Mucosa of rectum (tissue), 2 donors: Measurements from ENCODE around the gene RRP8.
A peak's percentile ranks its signal among the peaks of the same experiment; 100 is the strongest.

Source experiments
- H3K27ac ChIP-seq, 2 donors: one replicate each; pipeline ENCODE4 v1.7.0; 2013; ENCODE audit warnings: inconsistent platforms in 2 of 2, low read depth in 2 of 2, low read length in 2 of 2
- H3K27me3 ChIP-seq, 2 donors: one replicate each; pipeline ENCODE4 v1.7.0; 2013; ENCODE audit warnings: low read length in 2 of 2; ENCODE audit not compliant: control insufficient read depth in 2 of 2, insufficient read depth in 2 of 2
- H3K36me3 ChIP-seq, 2 donors: one replicate each; pipeline ENCODE4 v1.7.0; 2013; ENCODE audit warnings: low read length in 2 of 2; ENCODE audit not compliant: control insufficient read depth in 2 of 2, insufficient read depth in 2 of 2
- H3K4me1 ChIP-seq, 2 donors: one replicate each; pipeline ENCODE4 v1.7.0; 2013; ENCODE audit warnings: low read length in 2 of 2, mild to moderate bottlenecking in 1 of 2; ENCODE audit not compliant: control insufficient read depth in 2 of 2, insufficient read depth in 2 of 2
- H3K4me3 ChIP-seq, 2 donors: one replicate each; pipeline ENCODE4 v1.7.0; 2013; ENCODE audit warnings: low read length in 2 of 2
- H3K9ac ChIP-seq, 2 donors: one replicate each; pipeline ENCODE4 v1.7.0; 2013; ENCODE audit warnings: low read length in 2 of 2, low read depth in 1 of 2, mild to moderate bottlenecking in 1 of 2
- H3K9me3 ChIP-seq, 2 donors: one replicate each; pipeline ENCODE4 v1.7.0; 2013; ENCODE audit warnings: low read length in 2 of 2; ENCODE audit not compliant: control insufficient read depth in 2 of 2
- donor health status: healthy.
- donor health status: Normal muscosa, but diverticular disease.

The RRP8 gene

GRCh38 chr11:6609502-6610015 lies 6.1 kb upstream of the RRP8 start:
- no peaks in the 10 kb centered on the region for H3K9me3 ChIP-seq
- no peak overlapping the region for H3K4me3 ChIP-seq
- peak overlapping the region in 1 of 2 donors; percentile 34 for H3K27ac ChIP-seq
- H3K9ac ChIP-seq = no peak overlapping the region
- H3K36me3 ChIP-seq = peaks cover 28 to 40% of the 10 kb centered on the region in 2 donors
- H3K27me3 ChIP-seq = no peaks in the 10 kb centered on the region
- peaks cover 53 to 54% of the 10 kb centered on the region in 2 donors for H3K4me1 ChIP-seq

GRCh38 chr11:6608726-6609501 lies 5.5 kb upstream of the RRP8 start:
- Histone ChIP-seq H3K36me3 (peaks cover 28 to 35% of the 10 kb centered on the region in 2 donors), H3K9me3 (no peaks in the 10 kb centered on the region), H3K27me3 (no peaks in the 10 kb centered on the region), H3K4me1 (peaks cover 55 to 56% of the 10 kb centered on the region in 2 donors), H3K27ac (peak overlapping the region in 1 of 2 donors; percentile 88), H3K4me3 (no peak overlapping the region), H3K9ac (no peak overlapping the region)

- Histone ChIP-seq H3K4me1 (peaks cover 46 to 51% of the 10 kb centered on the region in 2 donors), H3K4me3 (no peak overlapping the region), H3K9me3 (no peaks in the 10 kb centered on the region), H3K9ac (no peak overlapping the region), H3K27ac (peak overlapping the region; percentile 83 to 88), H3K27me3 (no peaks in the 10 kb centered on the region), H3K36me3 (peaks cover 28 to 35% of the 10 kb centered on the region in 2 donors)
These were observed 4.6 kb upstream of the RRP8 start for GRCh38 chr11:6608011-6608410.

- H3K27me3 ChIP-seq = no peaks in the 10 kb centered on the region
These were observed 3.9 kb upstream of the RRP8 start for GRCh38 chr11:6607190-6607795.

GRCh38 chr11:6606471-6607189 lies 3.2 kb upstream of the RRP8 start:
- peak overlapping the region; percentile 83 to 88 for H3K27ac ChIP-seq
- peaks cover 51 to 57% of the 10 kb centered on the region in 2 donors for H3K4me1 ChIP-seq
- H3K36me3 ChIP-seq = peaks cover 29 to 36% of the 10 kb centered on the region in 2 donors
- peak overlapping the region; percentile 53 to 66 for H3K9ac ChIP-seq
- H3K27me3 ChIP-seq = no peaks in the 10 kb centered on the region
- no peaks in the 10 kb centered on the region for H3K9me3 ChIP-seq
- H3K4me3 ChIP-seq = peak overlapping the region; percentile 29 to 57

More at GRCh38 chr11:6607190-6607795, 3.9 kb upstream of the RRP8 start:
- Histone ChIP-seq H3K4me3 (peak overlapping the region in 1 of 2 donors; percentile 29), H3K4me1 (peaks cover 46 to 51% of the 10 kb centered on the region in 2 donors), H3K9ac (peak overlapping the region; percentile 24 to 53), H3K27ac (peak overlapping the region; percentile 83 to 88), H3K9me3 (no peaks in the 10 kb centered on the region), H3K36me3 (peaks cover 28 to 35% of the 10 kb centered on the region in 2 donors)

- Histone ChIP-seq H3K9me3 (no peaks in the 10 kb centered on the region), H3K27me3 (no peaks in the 10 kb centered on the region), H3K4me1 (peaks cover 42 to 47% of the 10 kb centered on the region in 2 donors), H3K4me3 (peak overlapping the region; percentile 94 to 96), H3K9ac (peak overlapping the region; percentile 97 to 99), H3K36me3 (peaks cover 37 to 41% of the 10 kb centered on the region in 2 donors), H3K27ac (peak overlapping the region; percentile 90 to 93)
These were observed 1.4 kb upstream of the RRP8 start for GRCh38 chr11:6604790-6605189.

- H3K4me1 ChIP-seq = peaks cover 38 to 47% of the 10 kb centered on the region in 2 donors
- peak overlapping the region; percentile 97 to 99 for H3K9ac ChIP-seq
- H3K9me3 ChIP-seq = no peaks in the 10 kb centered on the region
- peak overlapping the region; percentile 90 to 93 for H3K27ac ChIP-seq
- H3K36me3 ChIP-seq = peaks cover 37 to 41% of the 10 kb centered on the region in 2 donors
- peak overlapping the region; percentile 94 to 96 for H3K4me3 ChIP-seq
- H3K27me3 ChIP-seq = no peaks in the 10 kb centered on the region
These were observed 738 bp upstream of the RRP8 start for GRCh38 chr11:6604081-6604626.

GRCh38 chr11:6602096-6602940 lies 1.1 kb downstream of the RRP8 start:
- peak overlapping the region; percentile 83 to 99 for H3K9ac ChIP-seq
- H3K9me3 ChIP-seq = no peaks in the 10 kb centered on the region
- peaks cover 29 to 38% of the 10 kb centered on the region in 2 donors for H3K36me3 ChIP-seq
- H3K27me3 ChIP-seq = no peaks in the 10 kb centered on the region
- H3K4me3 ChIP-seq = peak overlapping the region; percentile 94 to 96
- no peak overlapping the region for H3K27ac ChIP-seq
- peaks cover 29 to 39% of the 10 kb centered on the region in 2 donors for H3K4me1 ChIP-seq

- H3K27me3 ChIP-seq = no peaks in the 10 kb centered on the region
- H3K9me3 ChIP-seq = no peaks in the 10 kb centered on the region
- H3K4me1 ChIP-seq = peaks cover 22 to 27% of the 10 kb centered on the region in 2 donors
- H3K4me3 ChIP-seq = no peak overlapping the region
- H3K36me3 ChIP-seq = peaks cover 39 to 42% of the 10 kb centered on the region in 2 donors
- no peak overlapping the region for H3K9ac ChIP-seq
- H3K27ac ChIP-seq = no peak overlapping the region
These were observed 2.4 kb downstream of the RRP8 start for GRCh38 chr11:6601041-6601461.
